ENCODE data around the gene TLDC2.

GRCh38 chr20:36847710-36848040 lies 28.3 kb upstream of the TLDC2 start:
- TF ChIP-seq POLR2A (IDR thresholded peaks at IDR 0.05; ENCODE audit: low read length) (no peak), GATA1 (IDR thresholded peaks at IDR 0.05; ENCODE audit: low read depth, low read length) (no peak)

Measured in erythroblast (primary cell).